OCI-LY7 (cell line): Measurements from ENCODE around the gene PTPRE. TPM values are rescaled to one million over a fixed set of nuclear protein-coding genes. Genes with fewer than 3 reads are reported as not detected.

Experiments used
- BruUV-seq: library from RNA; stranded (reverse); fragments of 400-500 nt; replicated peaks from 2 replicates; lab custom pipeline; 2021; lab: Mats Ljungman, UMichigan
- CTCF ChIA-PET: fragments of 300-600 bp; sonication (Branson Sonifier 250); formaldehyde crosslinking; loops from one replicate; lab custom pipeline; 2022; ENCODE audit warnings: antibody characterized with exemption; ENCODE audit not compliant: unreplicated experiment; lab: Charles Lee
- POLR2A ChIA-PET: fragments of 300-600 bp; sonication (Branson Sonifier 250); formaldehyde crosslinking; loops from one replicate; lab custom pipeline; 2022; ENCODE audit warnings: antibody characterized with exemption; lab: Charles Lee
- DNase-seq: peaks from one replicate; pipeline ENCODE4 v3.0.0-alpha.2; 2015; ENCODE audit warnings: low spot score
- H2AFZ ChIP-seq: fragments of 200-600 bp; sonication (generic), shearing (Covaris generic); 2 replicates; pipeline ENCODE4 v1.6.1; 2014; ENCODE audit warnings: mild to moderate bottlenecking, antibody characterized with exemption, low read length, moderate library complexity
- H3K27ac ChIP-seq: fragments of 200-600 bp; sonication (generic); 2 replicates; pipeline ENCODE4 v1.5.1; 2014; ENCODE audit warnings: mixed run types, low read depth, mild to moderate bottlenecking, moderate library complexity, low read length, inconsistent platforms; ENCODE audit not compliant: poor library complexity, severe bottlenecking
- H3K36me3 ChIP-seq: fragments of 200-600 bp; sonication (generic); 2 replicates; pipeline ENCODE4 v1.6.1; 2014; ENCODE audit warnings: mild to moderate bottlenecking, antibody characterized with exemption, low read length, moderate library complexity, mixed read lengths; ENCODE audit not compliant: insufficient read depth
- H3K4me1 ChIP-seq: fragments of 200-600 bp; sonication (generic); 2 replicates; pipeline ENCODE4 v1.5.1; 2014; ENCODE audit warnings: mild to moderate bottlenecking, low read length; ENCODE audit not compliant: insufficient read depth, poor library complexity, severe bottlenecking
- H3K4me2 ChIP-seq: fragments of 200-600 bp; sonication (generic); 2 replicates; pipeline ENCODE4 v1.6.1; 2014; ENCODE audit warnings: mild to moderate bottlenecking, low read length
- H3K4me3 ChIP-seq: fragments of 200-600 bp; sonication (generic); 2 replicates; pipeline ENCODE4 v1.5.1; 2014; ENCODE audit warnings: mild to moderate bottlenecking, low read depth, low read length; ENCODE audit not compliant: poor library complexity, severe bottlenecking
- H3K79me2 ChIP-seq: fragments of 200-600 bp; sonication (generic); 2 replicates; pipeline ENCODE4 v1.6.1; 2016; ENCODE audit warnings: low read depth, mild to moderate bottlenecking, low read length, moderate library complexity, mixed read lengths; ENCODE audit not compliant: insufficient read depth
- H3K9me2 ChIP-seq: fragments of 200-600 bp; sonication (generic); 2 replicates; pipeline ENCODE4 v1.6.1; 2016; ENCODE audit warnings: mild to moderate bottlenecking, low read length, mixed read lengths; ENCODE audit not compliant: insufficient read depth
- H3K9me3 ChIP-seq: fragments of 200-600 bp; sonication (generic); 2 replicates; pipeline ENCODE4 v1.6.1; 2014; ENCODE audit warnings: mild to moderate bottlenecking, mixed run types, low read length, mixed read lengths
- H4K20me1 ChIP-seq: fragments of 200-600 bp; sonication (generic); 2 replicates; pipeline ENCODE4 v1.6.1; 2014; ENCODE audit warnings: mild to moderate bottlenecking, antibody characterized with exemption, low read length, moderate library complexity, mixed read lengths; ENCODE audit not compliant: insufficient read depth
- CTCF ChIP-seq: fragments of 200-600 bp; sonication (generic); conservative IDR thresholded peaks from 2 replicates; pipeline ENCODE4 v1.5.1; 2014; ENCODE audit warnings: mild to moderate bottlenecking, antibody characterized with exemption, low read length, moderate library complexity, mixed read lengths
- EZH2phosphoT487 ChIP-seq: fragments of 200-600 bp; sonication (generic); IDR thresholded peaks from 2 replicates; pipeline ENCODE4 v1.6.1; 2018; ENCODE audit warnings: low read depth, borderline replicate concordance, mild to moderate bottlenecking, mixed run types, antibody characterized with exemption, low read length, moderate library complexity, mixed read lengths
- intact Hi-C: fragments of 100-400 bp; cut with micrococcal nuclease; formaldehyde crosslinking; loops from one replicate; pipeline ENCODE4 v1.10.0; 2022; ENCODE audit not compliant: unreplicated experiment
- total RNA-seq, 2 experiments: library from RNA; depleted of rRNA in 1 of 2; stranded (reverse); fragments of >200 nt in 1 of 2; shearing (Covaris generic) in 1 of 2; gene quantifications; 2 replicates each; pipeline ENCODE4 v1.2.3, GENCODE V29; 2014 to 2022

PTPRE gene
- total RNA-seq, 2 experiments from 2014 or later: 6.8 to 8.3 TPM

GRCh38 chr10:128124813-128125403 lies 218.0 kb downstream of the PTPRE start:
- ChIA-PET POLR2A (interaction anchor here (0.9 to 1.2 kb wide), 3 partner anchors 8 to 18 kb away, joined by 3 to 5 read pairs (median 3); no protein-coding TSS in a partner anchor), CTCF (no interaction called here)
- H3K9me3 ChIP-seq: no peaks in the 10 kb centered on the region
- intact Hi-C loops: no loop called here
- H3K27ac ChIP-seq: peak overlapping the region; percentile 72
- H3K9me2 ChIP-seq: no peaks in the 10 kb centered on the region
- H3K36me3 ChIP-seq: peaks cover 56% of the 10 kb centered on the region
- peaks cover 60% of the 10 kb centered on the region for H3K79me2 ChIP-seq
- no peak for TF ChIP-seq CTCF
- TF ChIP-seq EZH2phosphoT487: no peak
- peak; percentile 22 for DNase-seq
- H3K4me3 ChIP-seq: peak overlapping the region; percentile 92
- H3K4me2 ChIP-seq: peak overlapping the region; percentile 95
- peaks cover 38% of the 10 kb centered on the region for H3K4me1 ChIP-seq
- no TSS peak for BruUV-seq
- H2AFZ ChIP-seq: no peak overlapping the region
- peaks cover 36% of the 10 kb centered on the region for H4K20me1 ChIP-seq

- Histone ChIP-seq H4K20me1 (peaks cover 35% of the 10 kb centered on the region), H3K9me3 (no peaks in the 10 kb centered on the region), H3K4me3 (peak overlapping the region; percentile 92), H3K4me1 (peaks cover 38% of the 10 kb centered on the region), H3K4me2 (peak overlapping the region; percentile 95), H3K9me2 (no peaks in the 10 kb centered on the region), H3K79me2 (peaks cover 54% of the 10 kb centered on the region), H3K36me3 (peaks cover 50% of the 10 kb centered on the region), H3K27ac (peak overlapping the region; percentile 72), H2AFZ (no peak overlapping the region)
- TF ChIP-seq EZH2phosphoT487 (no peak), CTCF (no peak)
- DNase-seq: peak; percentile 47
- ChIA-PET CTCF (interaction anchor here (0.7 kb wide), 1 partner anchor 114 kb away, joined by 3 read pairs; no protein-coding TSS in a partner anchor), POLR2A (interaction anchor here (0.8 to 1.5 kb wide), 5 partner anchors 8 to 19 kb away, joined by 3 to 10 read pairs (median 3); no protein-coding TSS in a partner anchor)
- intact Hi-C loops: no loop called here
- no TSS peak for BruUV-seq
Observed at GRCh38 chr10:128125416-128125943, 218.6 kb downstream of the PTPRE start.
